ENCODE data around the gene CRELD2.

CRELD2 gene

DNA sequence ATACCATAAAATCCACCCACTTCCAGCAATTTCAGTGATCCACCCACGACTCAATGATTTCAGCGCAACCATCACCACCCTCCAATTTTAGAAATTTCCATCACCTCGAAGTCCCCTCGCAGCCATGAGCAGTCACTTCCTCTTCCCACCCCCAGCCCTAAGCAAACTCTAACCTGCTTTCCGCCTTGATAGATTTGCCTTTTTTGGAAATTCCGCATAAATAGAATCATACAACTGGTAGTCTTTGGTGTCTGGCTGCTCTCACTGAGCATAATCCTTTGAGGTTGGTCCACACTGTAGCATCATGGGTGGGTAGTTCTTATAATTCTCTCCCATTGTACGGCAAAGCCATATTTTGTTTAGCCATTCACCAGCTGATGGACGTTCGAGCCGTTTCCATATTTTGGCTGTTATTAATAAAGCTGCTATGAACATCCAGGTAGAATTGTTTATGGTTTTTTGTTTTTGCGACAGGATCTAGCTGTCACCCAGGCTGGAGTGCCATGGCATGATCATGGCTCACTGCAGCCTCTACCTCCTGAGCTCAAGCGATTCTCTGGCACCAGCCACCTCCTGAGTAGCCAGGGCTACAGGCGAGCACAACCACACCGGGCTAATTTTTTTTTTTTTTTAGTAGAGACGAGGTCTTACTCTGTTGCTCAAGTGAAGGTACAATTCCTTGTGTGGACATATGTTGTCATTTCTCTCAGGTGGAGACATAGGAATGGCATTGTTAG lies 58.2 kb downstream of the CRELD2 start:
- DNase-seq (ENCODE audit: low read depth): peak; percentile 68
- no peak overlapping the region for H3K4me3 ChIP-seq (ENCODE audit: low read depth, low read length)
- TF ChIP-seq, protein P1, sequence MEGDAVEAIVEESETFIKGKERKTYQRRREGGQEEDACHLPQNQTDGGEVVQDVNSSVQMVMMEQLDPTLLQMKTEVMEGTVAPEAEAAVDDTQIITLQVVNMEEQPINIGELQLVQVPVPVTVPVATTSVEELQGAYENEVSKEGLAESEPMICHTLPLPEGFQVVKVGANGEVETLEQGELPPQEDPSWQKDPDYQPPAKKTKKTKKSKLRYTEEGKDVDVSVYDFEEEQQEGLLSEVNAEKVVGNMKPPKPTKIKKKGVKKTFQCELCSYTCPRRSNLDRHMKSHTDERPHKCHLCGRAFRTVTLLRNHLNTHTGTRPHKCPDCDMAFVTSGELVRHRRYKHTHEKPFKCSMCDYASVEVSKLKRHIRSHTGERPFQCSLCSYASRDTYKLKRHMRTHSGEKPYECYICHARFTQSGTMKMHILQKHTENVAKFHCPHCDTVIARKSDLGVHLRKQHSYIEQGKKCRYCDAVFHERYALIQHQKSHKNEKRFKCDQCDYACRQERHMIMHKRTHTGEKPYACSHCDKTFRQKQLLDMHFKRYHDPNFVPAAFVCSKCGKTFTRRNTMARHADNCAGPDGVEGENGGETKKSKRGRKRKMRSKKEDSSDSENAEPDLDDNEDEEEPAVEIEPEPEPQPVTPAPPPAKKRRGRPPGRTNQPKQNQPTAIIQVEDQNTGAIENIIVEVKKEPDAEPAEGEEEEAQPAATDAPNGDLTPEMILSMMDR (IDR thresholded peaks at IDR 0.05; ENCODE audit: insufficient read depth, low read depth, low read length, missing control alignments): no peak

Measured in GM12865 (cell line).